Measurements from ENCODE around the gene ORAI3.

ORAI3 gene

GRCh38 chr16:30957456-30958174 lies 8.7 kb downstream of the ORAI3 start, which contains the start of gene SETD1A:
SETD1A (plus strand) TSS chr16:30957754; CDS start chr16:30958732, 978 bp downstream.
- H3K27me3 Mint-ChIP-seq, result no peaks in the 10 kb centered on the region
- H3K36me3 Mint-ChIP-seq (ENCODE audit: insufficient read depth), result peaks cover 59% of the 10 kb centered on the region
- peak within 1 kb of the TSS; percentile 93 to 95 for H3K4me3 Mint-ChIP-seq
- H3K4me1 Mint-ChIP-seq (ENCODE audit: low read depth in 2 of 2), result peaks cover 26 to 36% of the 10 kb centered on the region in 2 donors
- ATAC-seq (replicated peaks) (peak; percentile 85), DNase-seq (peak; percentile 95 to 98 (median 96))
- H3K9me3 Mint-ChIP-seq, result no peaks in the 10 kb centered on the region
- H3K27ac Mint-ChIP-seq, result peak within 1 kb of the TSS; percentile 97

GRCh38 chr16:30958175-30959079 lies 9.6 kb downstream of the ORAI3 start:
- ATAC-seq (replicated peaks), result peak; percentile 31
- Mint-ChIP-seq H3K27me3 (no peaks in the 10 kb centered on the region), H3K36me3 (ENCODE audit: insufficient read depth) (peaks cover 67% of the 10 kb centered on the region), H3K9me3 (no peaks in the 10 kb centered on the region), H3K4me1 (ENCODE audit: low read depth in 2 of 2) (peaks cover 25 to 34% of the 10 kb centered on the region in 2 donors), H3K4me3 (peak overlapping the region; percentile 93 to 95), H3K27ac (peak overlapping the region; percentile 91 to 94)
- DNase-seq, result peak in 1 of 3 experiments; percentile 56

- no peaks in the 10 kb centered on the region for H3K27me3 Mint-ChIP-seq
- peak overlapping the region in 1 of 2 donors; percentile 55 for H3K27ac Mint-ChIP-seq
- H3K36me3 Mint-ChIP-seq (ENCODE audit: insufficient read depth), result peaks cover 86% of the 10 kb centered on the region
- peaks cover 30% of the 10 kb centered on the region in 2 donors for H3K4me1 Mint-ChIP-seq (ENCODE audit: low read depth in 2 of 2)
- H3K9me3 Mint-ChIP-seq, result no peaks in the 10 kb centered on the region
- H3K4me3 Mint-ChIP-seq, result no peak overlapping the region
- ATAC-seq (replicated peaks), result no peak
- DNase-seq, result no peak
These were observed 12.5 kb downstream of the ORAI3 start for GRCh38 chr16:30961384-30961783.

GRCh38 chr16:30963925-30964511 lies 15.2 kb downstream of the ORAI3 start:
- peaks cover 88% of the 10 kb centered on the region for H3K36me3 Mint-ChIP-seq (ENCODE audit: insufficient read depth)

GRCh38 chr16:30964574-30965226 lies 15.8 kb downstream of the ORAI3 start:
- H3K4me1 Mint-ChIP-seq (ENCODE audit: low read depth in 2 of 2), result peaks cover 15 to 20% of the 10 kb centered on the region in 2 donors
- H3K27ac Mint-ChIP-seq, result peak overlapping the region; percentile 54 to 88
- no peaks in the 10 kb centered on the region for H3K27me3 Mint-ChIP-seq
- H3K4me3 Mint-ChIP-seq, result no peak overlapping the region
- ATAC-seq (replicated peaks) (no peak), DNase-seq (no peak)
- no peaks in the 10 kb centered on the region for H3K9me3 Mint-ChIP-seq
- H3K36me3 Mint-ChIP-seq (ENCODE audit: insufficient read depth), result peaks cover 88% of the 10 kb centered on the region

More at GRCh38 chr16:30963925-30964511, 15.2 kb downstream of the ORAI3 start:
- Mint-ChIP-seq H3K4me1 (ENCODE audit: low read depth in 2 of 2) (peaks cover 21 to 25% of the 10 kb centered on the region in 2 donors), H3K27ac (peak overlapping the region in 1 of 2 donors; percentile 54), H3K9me3 (no peaks in the 10 kb centered on the region), H3K27me3 (no peaks in the 10 kb centered on the region), H3K4me3 (no peak overlapping the region)
- ATAC-seq (replicated peaks) (no peak), DNase-seq (no peak)

GRCh38 chr16:30965436-30965835 lies 16.6 kb downstream of the ORAI3 start:
- peak overlapping the region in 1 of 2 donors; percentile 88 for H3K27ac Mint-ChIP-seq
- H3K4me3 Mint-ChIP-seq, result no peak overlapping the region
- H3K36me3 Mint-ChIP-seq (ENCODE audit: insufficient read depth), result peaks cover 90% of the 10 kb centered on the region
- no peaks in the 10 kb centered on the region for H3K27me3 Mint-ChIP-seq
- DNase-seq (no peak), ATAC-seq (replicated peaks) (no peak)
- no peaks in the 10 kb centered on the region for H3K9me3 Mint-ChIP-seq
- H3K4me1 Mint-ChIP-seq (ENCODE audit: low read depth in 2 of 2), result peaks cover 7 to 12% of the 10 kb centered on the region in 2 donors

GRCh38 chr16:30966033-30966619 lies 17.3 kb downstream of the ORAI3 start:
- H3K9me3 Mint-ChIP-seq, result no peaks in the 10 kb centered on the region
- H3K27me3 Mint-ChIP-seq, result no peaks in the 10 kb centered on the region
- H3K27ac Mint-ChIP-seq, result no peak overlapping the region
- ATAC-seq (replicated peaks) (no peak), DNase-seq (no peak)
- peaks cover 6 to 10% of the 10 kb centered on the region in 2 donors for H3K4me1 Mint-ChIP-seq (ENCODE audit: low read depth in 2 of 2)
- peaks cover 90% of the 10 kb centered on the region for H3K36me3 Mint-ChIP-seq (ENCODE audit: insufficient read depth)
- H3K4me3 Mint-ChIP-seq, result peak overlapping the region in 1 of 2 donors; percentile 10

- Mint-ChIP-seq H3K4me1 (ENCODE audit: low read depth in 2 of 2) (peaks cover 3 to 10% of the 10 kb centered on the region in 2 donors), H3K27me3 (no peaks in the 10 kb centered on the region), H3K9me3 (no peaks in the 10 kb centered on the region), H3K27ac (peak overlapping the region in 1 of 2 donors; percentile 51), H3K36me3 (ENCODE audit: insufficient read depth) (peaks cover 79% of the 10 kb centered on the region), H3K4me3 (no peak overlapping the region)
- ATAC-seq (replicated peaks) (no peak), DNase-seq (no peak)
These were observed 18.9 kb downstream of the ORAI3 start for GRCh38 chr16:30967795-30968194.

- Mint-ChIP-seq H3K4me1 (ENCODE audit: low read depth in 2 of 2) (peaks cover 13 to 15% of the 10 kb centered on the region in 2 donors), H3K36me3 (ENCODE audit: insufficient read depth) (peaks cover 79% of the 10 kb centered on the region), H3K27ac (peak overlapping the region in 1 of 2 donors; percentile 36), H3K27me3 (no peaks in the 10 kb centered on the region), H3K4me3 (no peak overlapping the region), H3K9me3 (no peaks in the 10 kb centered on the region)
- DNase-seq (no peak), ATAC-seq (replicated peaks) (no peak)
These were observed 20.5 kb downstream of the ORAI3 start for GRCh38 chr16:30969246-30969842.

GRCh38 chr16:30971298-30971697 lies 22.4 kb downstream of the ORAI3 start:
- ATAC-seq (replicated peaks), result no peak
- no peak overlapping the region for H3K27ac Mint-ChIP-seq
- no peaks in the 10 kb centered on the region for H3K9me3 Mint-ChIP-seq
- peaks cover 10 to 15% of the 10 kb centered on the region in 2 donors for H3K4me1 Mint-ChIP-seq (ENCODE audit: low read depth in 2 of 2)
- H3K27me3 Mint-ChIP-seq, result no peaks in the 10 kb centered on the region
- no peak overlapping the region for H3K4me3 Mint-ChIP-seq
- DNase-seq, result no peak
- H3K36me3 Mint-ChIP-seq (ENCODE audit: insufficient read depth), result peaks cover 70% of the 10 kb centered on the region

- Mint-ChIP-seq H3K36me3 (ENCODE audit: insufficient read depth) (peaks cover 64% of the 10 kb centered on the region), H3K27me3 (no peaks in the 10 kb centered on the region), H3K4me3 (no peak overlapping the region), H3K27ac (peak overlapping the region in 1 of 2 donors; percentile 47), H3K4me1 (ENCODE audit: low read depth in 2 of 2) (peaks cover 8 to 19% of the 10 kb centered on the region in 2 donors), H3K9me3 (no peaks in the 10 kb centered on the region)
- DNase-seq (no peak), ATAC-seq (replicated peaks) (no peak)
These were observed 24.0 kb downstream of the ORAI3 start for GRCh38 chr16:30972872-30973271.

- Mint-ChIP-seq H3K27ac (peak overlapping the region; percentile 20 to 31), H3K4me1 (ENCODE audit: low read depth in 2 of 2) (peaks cover 10 to 23% of the 10 kb centered on the region in 2 donors), H3K36me3 (ENCODE audit: insufficient read depth) (peaks cover 60% of the 10 kb centered on the region), H3K9me3 (no peaks in the 10 kb centered on the region), H3K27me3 (no peaks in the 10 kb centered on the region), H3K4me3 (no peak overlapping the region)
- ATAC-seq (replicated peaks) (no peak), DNase-seq (no peak)
These were observed 25.5 kb downstream of the ORAI3 start for GRCh38 chr16:30974348-30974747.
